Stomach (tissue), 9 donors: ENCODE data around the gene APMAP. TPM values are rescaled to one million over a fixed set of nuclear protein-coding genes. Genes with fewer than 3 reads are reported as not detected.
A peak's percentile ranks its signal among the peaks of the same experiment; 100 is the strongest.

Experiments used
- DNase-seq, 2 donors: peaks; one replicate each; pipeline versions ENCODE4 v3.0.0 to v3.0.0-alpha.2; 2013 to 2019
- H3K27ac ChIP-seq, 5 donors: fragments of 200-600 bp in 4 of 5; sonication (generic) in 4 of 5; one replicate each; pipeline ENCODE4 v1.5.1; 2013 to 2019; ENCODE audit warnings: mild to moderate bottlenecking in 1 of 5, moderate library complexity in 1 of 5
- H3K27me3 ChIP-seq, 3 donors: fragments of 200-600 bp; sonication (generic); one replicate each; pipeline ENCODE4 v1.5.1; 2017 to 2019; ENCODE audit warnings: mixed run types in 1 of 3
- H3K36me3 ChIP-seq, 4 donors: fragments of 200-600 bp; sonication (generic); 1 replicate in 3 of 4; 2 replicates in 1 of 4; pipeline ENCODE4 v1.5.1; 2016 to 2019
- H3K4me1 ChIP-seq, 4 donors: fragments of 200-600 bp; sonication (generic); one replicate each; pipeline ENCODE4 v1.5.1; 2016 to 2019
- H3K4me3 ChIP-seq, 4 donors: fragments of 200-600 bp; sonication (generic) in 3 of 4; one replicate each; pipeline ENCODE4 v1.5.1; 2016 to 2019; ENCODE audit warnings: mild to moderate bottlenecking in 1 of 4
- H3K9me3 ChIP-seq, 4 donors: fragments of 200-600 bp; sonication (generic); one replicate each; pipeline ENCODE4 v1.5.1; 2016 to 2019
- CTCF ChIP-seq, 7 experiments: fragments of 450-650 bp in 4 of 7; fragments of 200-600 bp in 3 of 7; sonication (generic) in 3 of 7; IDR thresholded peaks; one replicate each; pipeline ENCODE4 v1.5.1; 2016 to 2019; ENCODE audit warnings: antibody characterized with exemption in 7 of 7, control low read depth in 2 of 7, mild to moderate bottlenecking in 1 of 7
- EP300 ChIP-seq: sonication (generic); formaldehyde crosslinking; IDR thresholded peaks from one replicate; pipeline ENCODE4 v1.6.1; 2017; ENCODE audit warnings: antibody characterized with exemption
- POLR2A ChIP-seq, 4 donors: fragments of 450-650 bp; IDR thresholded peaks; one replicate each; pipeline ENCODE4 v1.6.1; 2016; ENCODE audit warnings: antibody characterized with exemption in 4 of 4, control low read depth in 2 of 4, mild to moderate bottlenecking in 1 of 4, moderate library complexity in 1 of 4
- POLR2AphosphoS5 ChIP-seq, 3 donors: sonication (generic); formaldehyde crosslinking; IDR thresholded peaks; one replicate each; pipeline ENCODE4 v1.6.1; 2016; ENCODE audit warnings: antibody characterized with exemption in 3 of 3
- WGBS, 5 donors: extraction: QIAGEN DNeasy Blood & Tissue Kit in 3 of 5; methylation state at CpG; one replicate each; pipeline versions ENCODE4 v1.1.5 to v1.1.7; 2013 to 2018; 5-methylcytosine and 5-hydroxymethylcytosine counted together
- intact Hi-C: fragments of 100-400 bp; cut with DNase I; formaldehyde crosslinking; loops from one replicate; pipeline ENCODE4 v1.15.1; 2023; ENCODE audit warnings: low total_unique reads
- polyA plus RNA-seq, 3 donors: library from polyadenylated mRNA; stranded (reverse); fragments of 200-250 nt; gene quantifications; one replicate each; pipeline ENCODE4 v1.2.3, GENCODE V29; 2013
- total RNA-seq, 5 donors: library from RNA; depleted of rRNA; stranded (reverse); fragments of >200 nt; gene quantifications; one replicate each; pipeline versions ENCODE4 v1.1.0 to v1.2.3, GENCODE V29; 2014 to 2016
- donor health status: healthy with polysubstance abuse.
- donor health status: Bipolar disorder and iron deficiency.
- donor health status: healthy.

APMAP gene
- total and polyA plus RNA-seq, 8 donors, result 12.3 to 55.6 (median 32.1) TPM

- H3K27ac ChIP-seq, result peak overlapping the region; percentile 67 to 86 (median 81)
- intact Hi-C loops, result no loop called here
- H3K9me3 ChIP-seq, result no peaks in the 10 kb centered on the region
- TF ChIP-seq EP300 (peak; percentile 64), POLR2AphosphoS5 (IDR thresholded peaks at IDR 0.05) (peak; percentile 82 to 97 (median 84)), CTCF (IDR thresholded peaks at IDR 0.05) (no peak)
- no peaks in the 10 kb centered on the region for H3K27me3 ChIP-seq
- H3K36me3 ChIP-seq, result peaks cover 0 to 4% (median 0%) of the 10 kb centered on the region in 4 donors
- H3K4me1 ChIP-seq, result peaks cover 92 to 100% (median 97%) of the 10 kb centered on the region in 4 donors
- WGBS, 5 donors, result 10 to 22% (median 16%) methylated on average over 9 of the region's 9 CpGs
- DNase-seq, result peak; percentile 81 to 93
- peak overlapping the region in 1 of 4 donors; percentile 1 for H3K4me3 ChIP-seq
Measured at GRCh38 chr20:25039697-25040437, 47.3 kb upstream of the APMAP start.

DNA sequence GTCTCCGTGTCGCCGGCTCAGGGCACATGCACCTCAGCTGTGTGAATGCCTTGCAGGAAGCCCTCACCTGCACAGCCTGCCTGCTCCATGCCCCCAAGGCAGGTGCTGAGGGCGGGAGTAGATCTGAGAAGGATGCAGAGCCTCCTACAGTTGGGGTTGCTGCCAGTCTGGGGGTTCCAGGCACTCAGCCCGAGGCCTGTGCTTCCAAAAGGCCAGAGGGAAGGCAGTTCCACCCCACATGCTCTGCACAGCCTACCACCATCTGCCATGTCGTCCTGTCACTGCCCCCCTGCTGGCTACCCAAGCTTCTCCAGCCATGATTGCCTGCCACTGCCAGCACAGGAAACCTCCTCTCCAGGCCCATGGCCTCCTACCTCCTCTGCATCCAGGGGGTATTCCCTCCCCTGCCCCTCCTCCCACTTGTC is 46.1 kb upstream of the APMAP start:
- peaks cover 94 to 100% (median 96%) of the 10 kb centered on the region in 4 donors for H3K4me1 ChIP-seq
- DNase-seq, result no peak
- intact Hi-C loops, result no loop called here
- WGBS, 5 donors, result 75 to 85% (median 79%) methylated on average over 5 to 6 of the region's 6 CpGs
- TF ChIP-seq EP300 (no peak), POLR2AphosphoS5 (IDR thresholded peaks at IDR 0.05) (no peak), CTCF (IDR thresholded peaks at IDR 0.05) (no peak), POLR2A (IDR thresholded peaks at IDR 0.05) (no peak)
- H3K36me3 ChIP-seq, result no peaks in the 10 kb centered on the region
- H3K9me3 ChIP-seq, result no peaks in the 10 kb centered on the region
- no peak overlapping the region for H3K4me3 ChIP-seq
- no peaks in the 10 kb centered on the region for H3K27me3 ChIP-seq
- peak overlapping the region; percentile 67 to 86 (median 79) for H3K27ac ChIP-seq

DNA sequence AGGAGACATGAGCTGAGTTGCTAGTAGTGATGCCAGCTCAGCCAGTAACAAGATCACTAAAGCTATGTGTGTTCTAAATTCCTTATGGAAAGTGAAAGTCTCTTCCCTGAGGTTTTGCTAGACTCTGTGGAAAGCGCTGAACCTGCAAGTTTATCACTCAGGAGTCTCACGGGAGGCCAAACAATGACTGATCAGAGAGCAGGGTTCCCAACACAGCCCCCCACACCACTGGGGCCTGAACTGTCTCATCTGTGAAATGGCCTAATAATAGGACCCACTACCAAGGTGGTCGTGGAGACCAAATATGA is 45.5 kb upstream of the APMAP start:
- peak overlapping the region; percentile 67 to 86 (median 79) for H3K27ac ChIP-seq
- peaks cover 94 to 100% (median 96%) of the 10 kb centered on the region in 4 donors for H3K4me1 ChIP-seq

More for the DNA sequence above, 45.5 kb upstream of the APMAP start:
- no peaks in the 10 kb centered on the region for H3K27me3 ChIP-seq
- WGBS, 5 donors, result 27 to 48% (median 46%) methylated on average over 3 of the region's 3 CpGs
- DNase-seq, result no peak
- no peaks in the 10 kb centered on the region for H3K36me3 ChIP-seq
- H3K9me3 ChIP-seq, result no peaks in the 10 kb centered on the region
- intact Hi-C loops, result no loop called here
- H3K4me3 ChIP-seq, result no peak overlapping the region
- TF ChIP-seq EP300, result no peak
- no peak for TF ChIP-seq POLR2A (IDR thresholded peaks at IDR 0.05)
- TF ChIP-seq POLR2AphosphoS5 (IDR thresholded peaks at IDR 0.05), result no peak
- no peak for TF ChIP-seq CTCF (IDR thresholded peaks at IDR 0.05)
